HEK293T (cell line): Measurements from ENCODE around the gene ZNF512.
"Not testable (repeated sequence)": the region's sequence is repeated elsewhere in the genome, so short reads cannot be mapped to it uniquely, and the experiment has no call there.

Experiments
- CTCF ChIA-PET: fragments of 350-600 bp; formaldehyde crosslinking; extraction: SDS; loops from one replicate; lab custom pipeline; 2021; ENCODE audit warnings: antibody characterized with exemption, inconsistent platforms; lab: Yijun Ruan, JAX
- POLR2A ChIA-PET: fragments of 350-600 bp; formaldehyde crosslinking; extraction: SDS; loops from one replicate; lab custom pipeline; 2020; ENCODE audit warnings: antibody characterized with exemption, inconsistent platforms; lab: Yijun Ruan, JAX
- DNase-seq: peaks from one replicate; pipeline ENCODE4 v3.0.0; 2012; ENCODE audit warnings: mixed read lengths; ENCODE audit errors: extremely low spot score
- ARNT ChIP-seq: fragments of 450-650 bp; IDR thresholded peaks from 2 replicates; pipeline ENCODE4 v1.6.1; 2017; ENCODE audit warnings: mild to moderate bottlenecking
- BHLHE40 ChIP-seq: fragments of 450-650 bp; IDR thresholded peaks from 2 replicates; pipeline ENCODE4 v1.6.1; 2016; ENCODE audit warnings: mild to moderate bottlenecking, moderate library complexity, borderline replicate concordance
- CTBP1 ChIP-seq: fragments of 450-650 bp; IDR thresholded peaks from 2 replicates; pipeline ENCODE4 v1.6.1; 2016; ENCODE audit warnings: borderline replicate concordance
- ELF4 ChIP-seq: fragments of 450-650 bp; IDR thresholded peaks from 2 replicates; pipeline ENCODE4 v1.6.1; 2017; ENCODE audit warnings: antibody characterized with exemption
- FOXA1 ChIP-seq: fragments of 450-650 bp; IDR thresholded peaks from 2 replicates; pipeline ENCODE4 v1.6.1; 2016; ENCODE audit warnings: mild to moderate bottlenecking
- FOXK2 ChIP-seq: fragments of 450-650 bp; IDR thresholded peaks from 2 replicates; pipeline ENCODE4 v1.6.1; 2016; ENCODE audit warnings: mild to moderate bottlenecking
- FOXM1 ChIP-seq: fragments of 450-650 bp; IDR thresholded peaks from 2 replicates; pipeline ENCODE4 v1.6.1; 2017; ENCODE audit warnings: mild to moderate bottlenecking, borderline replicate concordance
- HDGF ChIP-seq: fragments of 450-650 bp; IDR thresholded peaks from 2 replicates; pipeline ENCODE4 v1.6.1; 2017; ENCODE audit warnings: antibody characterized with exemption, borderline replicate concordance
- L3MBTL2 ChIP-seq: fragments of 450-650 bp; conservative IDR thresholded peaks from 2 replicates; pipeline ENCODE4 v1.6.1; 2016; ENCODE audit warnings: mild to moderate bottlenecking
- LEF1 ChIP-seq: fragments of 450-650 bp; IDR thresholded peaks from 2 replicates; pipeline ENCODE4 v1.6.1; 2017; ENCODE audit warnings: mild to moderate bottlenecking, borderline replicate concordance
- NFRKB ChIP-seq: fragments of 450-650 bp; IDR thresholded peaks from 2 replicates; pipeline ENCODE4 v1.6.1; 2016; ENCODE audit warnings: mild to moderate bottlenecking, moderate library complexity
- SP1 ChIP-seq: fragments of 450-650 bp; IDR thresholded peaks from 2 replicates; pipeline ENCODE4 v1.6.1; 2017
- SUZ12 ChIP-seq: fragments of 450-650 bp; IDR thresholded peaks from 2 replicates; pipeline ENCODE4 v1.6.1; 2016; ENCODE audit warnings: mild to moderate bottlenecking
- TARDBP ChIP-seq: fragments of 450-650 bp; IDR thresholded peaks from 2 replicates; pipeline ENCODE4 v1.6.1; 2016
- ZNF384 ChIP-seq: fragments of 450-650 bp; IDR thresholded peaks from 2 replicates; pipeline ENCODE4 v1.6.1; 2016
- TF ChIP-seq, protein P1 (sequence below): fragments of 450-650 bp; IDR thresholded peaks from 2 replicates; pipeline ENCODE4 v1.6.1; 2016

The ZNF512 gene

GRCh38 chr2:27593240-27593639, 10.4 kb downstream of the ZNF512 start:
- ChIA-PET POLR2A (no interaction called here), CTCF (no interaction called here)
- no peak for TF ChIP-seq SUZ12
- no peak for TF ChIP-seq L3MBTL2
- TF ChIP-seq NFRKB = no peak
- TF ChIP-seq TARDBP = no peak
- TF ChIP-seq ARNT = no peak
- TF ChIP-seq SP1 = no peak
- TF ChIP-seq BHLHE40 = no peak
- TF ChIP-seq LEF1 = no peak
- TF ChIP-seq, protein P1, sequence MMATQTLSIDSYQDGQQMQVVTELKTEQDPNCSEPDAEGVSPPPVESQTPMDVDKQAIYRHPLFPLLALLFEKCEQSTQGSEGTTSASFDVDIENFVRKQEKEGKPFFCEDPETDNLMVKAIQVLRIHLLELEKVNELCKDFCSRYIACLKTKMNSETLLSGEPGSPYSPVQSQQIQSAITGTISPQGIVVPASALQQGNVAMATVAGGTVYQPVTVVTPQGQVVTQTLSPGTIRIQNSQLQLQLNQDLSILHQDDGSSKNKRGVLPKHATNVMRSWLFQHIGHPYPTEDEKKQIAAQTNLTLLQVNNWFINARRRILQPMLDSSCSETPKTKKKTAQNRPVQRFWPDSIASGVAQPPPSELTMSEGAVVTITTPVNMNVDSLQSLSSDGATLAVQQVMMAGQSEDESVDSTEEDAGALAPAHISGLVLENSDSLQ = no peak
- no peak for TF ChIP-seq ELF4
- TF ChIP-seq HDGF = no peak
- TF ChIP-seq CTBP1 = no peak
- TF ChIP-seq FOXA1 = no peak
- TF ChIP-seq FOXK2 = no peak
- no peak for TF ChIP-seq ZNF384
- TF ChIP-seq FOXM1 = no peak
- no peak for DNase-seq

DNA sequence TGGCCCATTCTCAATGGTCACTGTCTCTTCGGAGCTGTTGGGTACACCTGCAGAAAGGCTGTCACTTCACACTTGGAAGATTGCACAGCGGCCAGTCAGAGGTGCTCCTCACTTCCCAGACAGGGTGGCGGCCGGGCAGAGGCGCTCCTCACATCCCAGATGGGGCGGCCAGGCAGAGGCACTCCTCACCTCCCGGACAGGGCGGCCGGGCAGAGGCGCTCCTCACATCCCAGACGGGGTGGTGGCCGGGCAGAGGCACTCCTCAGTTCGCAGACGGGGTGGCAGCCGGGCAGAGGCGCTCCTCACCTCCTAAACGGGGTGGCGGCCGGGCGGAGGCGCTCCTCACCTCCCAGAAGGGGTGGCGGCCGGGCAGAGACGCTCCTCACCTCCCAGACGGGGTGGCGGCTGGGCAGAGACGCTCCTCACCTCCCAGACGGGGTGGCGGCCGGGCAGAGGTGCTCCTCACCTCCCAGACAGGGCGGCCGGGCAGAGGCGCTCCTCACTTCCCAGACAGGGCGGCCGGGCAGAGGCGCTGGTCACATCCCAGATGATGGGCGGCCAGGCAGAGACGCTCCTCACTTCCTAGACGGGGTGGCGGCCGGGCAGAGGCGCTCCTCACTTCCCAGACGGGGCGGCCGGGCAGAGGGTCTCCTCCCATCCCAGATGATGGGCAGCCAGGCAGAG, 11.3 kb downstream of the ZNF512 start:
- POLR2A ChIA-PET, DNase-seq, CTCF ChIA-PET: not testable (repeated sequence)

- CTCF ChIA-PET, DNase-seq: not testable (repeated sequence)
- POLR2A ChIA-PET = interaction anchor here (0.6 kb wide), 1 partner anchor 35 kb away, joined by 3 read pairs; no protein-coding TSS in a partner anchor
These were observed 12.6 kb downstream of the ZNF512 start for GRCh38 chr2:27595412-27595811.

DNA sequence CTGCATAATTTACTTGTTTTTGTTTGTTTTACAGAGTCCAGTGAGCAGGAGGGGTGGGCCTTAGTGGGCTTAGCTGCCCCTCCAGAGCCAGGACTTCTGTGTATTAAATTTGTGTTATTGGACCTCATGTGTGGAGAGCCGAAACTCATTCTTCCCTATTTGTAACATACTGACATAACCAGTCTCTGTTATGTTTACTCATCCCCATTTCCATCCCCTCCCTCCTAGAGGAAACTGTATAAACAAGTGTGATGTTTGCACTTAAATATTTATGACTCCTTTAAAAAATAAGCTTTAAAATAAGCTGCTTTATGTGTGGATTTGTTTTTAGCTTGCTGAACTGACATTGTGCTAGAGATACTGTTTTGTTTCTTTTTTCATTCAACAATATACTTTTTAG, 13.8 kb downstream of the ZNF512 start:
- no peak for DNase-seq
- no peak for TF ChIP-seq ELF4
- no peak for TF ChIP-seq ZNF384
- no peak for TF ChIP-seq SP1
- no peak for TF ChIP-seq TARDBP
- POLR2A ChIA-PET = interaction anchor here (1.4 kb wide), 1 partner anchor 14 kb away, joined by 5 read pairs; the partner anchor contains the start of gene ZNF512

GRCh38 chr2:27606611-27607010, 23.8 kb downstream of the ZNF512 start:
- TF ChIP-seq L3MBTL2 (no peak), FOXM1 (no peak), FOXK2 (no peak), CTBP1 (no peak), HDGF (no peak), BHLHE40 (no peak), ZNF384 (no peak), NFRKB (no peak), SP1 (no peak), TARDBP (no peak), LEF1 (no peak), SUZ12 (no peak), ARNT (no peak), ELF4 (no peak), FOXA1 (no peak)
- TF ChIP-seq, protein P1 = no peak
- ChIA-PET CTCF (no interaction called here), POLR2A (no interaction called here)
- no peak for DNase-seq

More for the DNA sequence above, 13.8 kb downstream of the ZNF512 start:
- CTCF ChIA-PET = no interaction called here

DNA sequence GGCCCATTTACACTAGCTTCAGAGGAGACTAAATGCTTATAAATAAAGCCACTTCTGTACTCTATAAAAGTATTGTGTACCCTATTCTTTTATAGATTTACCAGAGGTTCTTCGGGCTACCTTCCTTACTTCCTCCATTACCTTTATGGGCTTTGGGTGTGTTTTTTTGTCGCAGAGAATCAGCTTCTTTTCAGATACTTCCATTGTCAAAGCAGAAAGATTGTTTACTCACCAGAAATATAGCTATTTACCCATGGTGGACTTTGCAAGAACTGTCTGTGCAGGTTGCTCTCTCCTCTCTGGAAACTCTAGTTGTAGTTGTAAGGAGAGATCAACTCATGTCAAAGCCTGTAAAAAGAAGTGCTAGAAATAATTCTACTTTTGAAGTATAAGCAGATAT, 31.1 kb downstream of the ZNF512 start:
- DNase-seq = no peak
- ChIA-PET POLR2A (interaction anchor here (1.2 kb wide), 1 partner anchor 14 kb away, joined by 5 read pairs; the partner anchor contains the start of genes CCDC121 and GPN1), CTCF (no interaction called here)
- TF ChIP-seq HDGF = no peak

- ChIA-PET POLR2A (no interaction called here), CTCF (no interaction called here)
- DNase-seq = no peak
- no peak for TF ChIP-seq L3MBTL2
- no peak for TF ChIP-seq FOXA1
- no peak for TF ChIP-seq ARNT
- no peak for TF ChIP-seq TARDBP
- no peak for TF ChIP-seq ELF4
- no peak for TF ChIP-seq FOXK2
- no peak for TF ChIP-seq NFRKB
- no peak for TF ChIP-seq CTBP1
- TF ChIP-seq BHLHE40 = no peak
- no peak for TF ChIP-seq SUZ12
- TF ChIP-seq FOXM1 = no peak
- TF ChIP-seq, protein P1 = no peak
- no peak for TF ChIP-seq LEF1
- TF ChIP-seq ZNF384 = no peak
- no peak for TF ChIP-seq HDGF
- TF ChIP-seq SP1 = no peak
These were observed 32.5 kb downstream of the ZNF512 start for GRCh38 chr2:27615316-27615715.
